Esophagus muscularis mucosa (tissue), 4 donors: ENCODE data around the gene OR2T35.

ENCODE experiments used
- CTCF ChIP-seq, 3 experiments: fragments of 200-600 bp in 2 of 3; fragments of 450-650 bp in 1 of 3; sonication (generic) in 2 of 3; IDR thresholded peaks; one replicate each; pipeline ENCODE4 v1.5.1; 2017 to 2019; ENCODE audit warnings: antibody characterized with exemption in 3 of 3, mild to moderate bottlenecking in 2 of 3, moderate library complexity in 1 of 3
- EP300 ChIP-seq: sonication (generic); formaldehyde crosslinking; IDR thresholded peaks from one replicate; pipeline ENCODE4 v1.6.1; 2017; ENCODE audit warnings: antibody characterized with exemption
- POLR2A ChIP-seq: fragments of 450-650 bp; IDR thresholded peaks from one replicate; pipeline ENCODE4 v1.6.1; 2017; ENCODE audit warnings: antibody characterized with exemption, moderate library complexity, mild to moderate bottlenecking, low read depth
- POLR2AphosphoS5 ChIP-seq, 2 donors: sonication (generic); formaldehyde crosslinking; IDR thresholded peaks; one replicate each; pipeline ENCODE4 v1.6.1; 2017; ENCODE audit warnings: antibody characterized with exemption in 2 of 2

- TF ChIP-seq CTCF (IDR thresholded peaks at IDR 0.05) (no peak), POLR2A (no peak), POLR2AphosphoS5 (IDR thresholded peaks at IDR 0.05) (no peak), EP300 (no peak)
Measured at GRCh38 chr1:248625166-248625565, 19.9 kb downstream of the OR2T35 start.
